HG02678 (cell line): ENCODE results near the gene LRRC30.
"Not testable (repeated sequence)": the region's sequence is repeated elsewhere in the genome, so short reads cannot be mapped to it uniquely, and the experiment has no call there.

Experiments
- ATAC-seq: cut with Tn5 transposase; IDR thresholded peaks from one replicate; pipeline ENCODE4 v1.9.1; 2021; ENCODE audit warnings: mild to moderate bottlenecking, moderate library complexity; ENCODE audit not compliant: unreplicated experiment

Gene LRRC30

DNA sequence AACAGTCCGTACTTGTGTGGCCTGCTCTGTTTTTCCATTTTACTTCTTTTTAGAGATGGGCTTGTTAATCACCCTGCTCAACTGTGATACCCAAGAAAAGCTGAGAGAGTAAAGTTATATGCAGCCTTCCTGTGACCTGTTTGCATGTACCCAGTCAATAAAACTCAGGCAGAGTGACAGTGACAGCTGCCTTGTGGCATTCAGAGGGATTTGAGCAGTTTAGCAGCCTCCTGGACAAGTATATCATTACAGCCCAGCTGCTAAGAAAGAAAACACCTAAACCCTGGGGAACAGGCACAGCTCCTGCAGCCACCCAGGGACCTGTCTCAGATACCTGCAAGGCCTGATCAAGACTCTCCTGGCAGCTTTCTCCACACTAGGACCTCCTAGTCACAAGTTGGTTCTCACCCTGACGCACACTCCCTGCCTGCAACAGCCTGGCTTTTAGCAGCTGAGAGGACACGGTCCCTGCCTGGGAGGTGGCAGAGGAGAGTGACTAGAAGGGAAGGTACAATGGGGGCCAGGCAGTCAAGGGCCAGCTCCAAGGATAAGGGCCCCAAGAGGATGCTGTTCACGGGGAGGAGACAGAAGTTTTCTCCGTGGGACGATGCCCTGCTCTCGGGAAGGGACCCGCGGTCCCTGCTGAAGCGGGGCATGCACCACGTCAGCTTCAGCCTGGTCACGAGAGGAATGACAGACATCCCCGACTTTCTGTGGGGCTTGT lies at the start of gene LRRC30:
TSS of gene LRRC30 (plus strand) at position 464 of the 724 bp plus-strand sequence. CDS start at position 514, 50 bp downstream.
- no peak for ATAC-seq

DNA sequence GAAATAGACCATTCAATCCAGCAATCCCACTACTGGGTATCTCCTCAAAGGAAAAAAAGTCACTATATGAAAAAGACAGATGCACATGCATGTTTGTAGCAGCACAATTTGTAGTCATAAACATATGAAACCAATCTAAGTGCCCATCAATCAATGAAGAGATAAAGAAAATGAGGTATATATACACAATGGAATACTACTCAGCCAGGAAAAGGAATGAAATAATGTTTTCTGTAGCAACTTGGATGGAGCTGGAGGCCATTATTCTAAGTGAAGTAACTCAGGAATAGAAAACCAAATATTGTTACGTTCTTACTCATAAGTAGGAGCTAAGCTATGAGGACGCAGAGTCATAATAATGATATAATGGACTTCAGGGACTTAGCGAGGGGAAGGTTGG lies 45.2 kb upstream of the LRRC30 start:
- ATAC-seq = no peak

DNA sequence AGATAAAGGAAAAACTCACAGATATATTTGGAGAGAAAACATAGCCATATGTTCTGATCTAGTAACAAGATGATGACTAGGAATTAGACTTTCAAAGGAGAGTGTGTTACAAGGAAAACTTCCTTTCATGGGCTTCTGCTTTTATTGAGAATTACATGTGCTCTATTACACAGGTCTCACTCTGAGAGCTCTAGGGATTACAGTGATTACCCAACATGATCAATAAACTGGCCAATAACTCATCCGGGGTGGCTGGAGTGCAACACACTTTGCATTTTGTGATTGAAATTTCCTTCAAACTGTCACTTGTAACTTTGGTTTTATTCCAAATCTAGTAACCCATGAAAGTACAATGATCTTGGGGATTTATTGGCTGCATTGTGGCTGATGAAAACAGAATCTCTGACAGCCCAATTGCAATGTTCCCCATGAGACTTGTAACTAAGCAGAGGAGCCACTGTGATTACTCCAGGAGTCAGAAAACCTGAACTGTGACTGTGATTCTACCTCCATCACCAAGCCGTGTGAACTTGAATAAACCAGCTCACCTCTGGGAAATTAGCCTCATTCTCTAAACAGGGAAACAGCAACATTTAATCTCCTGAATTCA lies 40.2 kb upstream of the LRRC30 start:
- no peak for ATAC-seq

DNA sequence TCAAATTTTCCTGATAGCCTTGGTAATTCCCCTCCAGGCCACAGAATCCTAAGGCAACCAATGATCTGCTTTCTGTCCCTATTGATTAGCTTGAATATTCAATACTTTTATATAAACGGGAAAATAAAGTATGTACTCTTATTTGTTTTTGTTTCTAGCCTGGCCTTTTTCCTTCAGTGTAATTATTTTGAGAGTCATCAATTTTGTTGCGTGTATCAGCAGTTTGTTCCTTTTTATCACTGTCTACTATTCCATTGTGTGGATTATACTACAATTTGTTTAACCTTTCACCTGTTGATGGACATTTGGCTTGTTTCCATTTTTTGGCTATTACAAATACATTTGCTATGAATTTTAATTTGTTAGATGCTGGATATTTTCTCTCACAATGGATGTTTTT lies 39.2 kb upstream of the LRRC30 start:
- no peak for ATAC-seq

DNA sequence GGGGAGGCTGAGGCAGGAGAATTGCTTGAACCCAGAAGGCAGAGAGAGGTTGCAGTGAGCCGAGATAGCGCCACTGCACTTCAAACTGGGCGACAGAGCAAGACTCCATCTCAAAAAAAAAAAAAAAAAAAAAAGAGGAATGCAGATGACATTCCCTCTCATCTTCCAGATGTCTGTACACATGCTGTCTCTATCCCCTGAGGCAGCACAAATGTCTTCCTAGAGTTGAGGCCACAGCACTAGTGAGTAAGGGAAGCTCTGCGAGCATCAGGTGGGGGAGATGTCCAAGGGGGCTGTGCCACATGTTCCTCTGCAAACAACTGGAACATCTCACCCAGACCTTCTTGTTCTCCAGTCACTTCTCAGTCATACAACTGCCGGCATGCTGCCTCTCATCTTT lies 35.6 kb upstream of the LRRC30 start:
- no peak for ATAC-seq

DNA sequence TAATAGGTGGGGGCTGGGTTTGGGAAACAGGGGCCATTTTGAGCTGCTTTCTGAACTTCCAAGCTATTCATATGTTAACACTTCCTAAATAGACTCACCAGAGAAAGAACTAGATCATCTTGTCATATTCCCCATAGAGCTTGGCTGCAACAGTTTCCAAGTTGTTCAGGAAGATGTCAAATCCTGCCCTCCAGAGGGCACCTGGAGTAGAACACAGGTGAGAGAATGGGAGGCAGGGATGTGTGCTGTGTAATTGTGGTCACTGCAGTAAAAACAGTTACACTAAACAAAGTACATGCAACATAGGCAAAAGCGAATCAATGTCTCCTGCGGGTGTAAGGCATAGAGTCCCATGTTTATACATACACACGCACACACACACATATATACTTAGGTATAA lies 34.5 kb upstream of the LRRC30 start:
- no peak for ATAC-seq

DNA sequence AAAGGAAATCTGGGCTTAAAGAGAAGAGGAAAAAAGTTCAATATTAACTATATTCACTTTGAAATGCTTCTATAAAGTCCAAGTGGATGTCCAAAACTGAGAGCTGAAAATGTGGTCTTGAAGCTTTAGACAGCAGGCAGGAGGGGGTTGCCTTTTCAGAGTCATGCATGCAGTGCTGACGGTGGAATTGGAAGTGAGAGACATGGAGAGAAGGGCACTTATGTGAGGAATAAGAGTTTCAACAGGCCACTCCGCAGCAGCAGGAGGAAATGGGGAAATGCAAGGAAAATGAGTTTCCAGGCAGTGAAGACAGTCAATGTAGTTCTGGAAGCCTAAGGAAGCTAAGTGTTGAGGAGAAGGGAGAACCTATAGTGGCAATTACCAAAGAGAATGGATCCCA lies 33.0 kb upstream of the LRRC30 start:
- no peak for ATAC-seq

DNA sequence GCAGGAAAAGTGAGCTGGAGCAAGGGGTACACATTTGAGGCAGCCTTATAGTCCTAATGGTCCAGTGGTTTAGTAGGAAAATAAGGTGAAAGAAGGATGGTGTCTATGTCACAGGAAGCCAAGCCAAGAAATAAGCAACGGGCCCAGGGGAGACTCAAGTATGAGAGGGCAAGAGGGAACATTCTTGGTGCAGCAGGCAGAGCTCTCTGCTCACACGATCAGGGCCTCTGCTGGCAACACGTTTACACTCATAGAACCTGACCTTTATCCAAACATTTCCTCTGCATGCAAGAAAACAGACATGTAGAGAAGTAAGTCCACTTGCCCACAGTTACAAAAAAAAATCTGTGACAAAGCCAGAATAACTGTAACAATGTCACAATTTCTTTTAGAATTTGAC lies 32.6 kb upstream of the LRRC30 start:
- no peak for ATAC-seq

DNA sequence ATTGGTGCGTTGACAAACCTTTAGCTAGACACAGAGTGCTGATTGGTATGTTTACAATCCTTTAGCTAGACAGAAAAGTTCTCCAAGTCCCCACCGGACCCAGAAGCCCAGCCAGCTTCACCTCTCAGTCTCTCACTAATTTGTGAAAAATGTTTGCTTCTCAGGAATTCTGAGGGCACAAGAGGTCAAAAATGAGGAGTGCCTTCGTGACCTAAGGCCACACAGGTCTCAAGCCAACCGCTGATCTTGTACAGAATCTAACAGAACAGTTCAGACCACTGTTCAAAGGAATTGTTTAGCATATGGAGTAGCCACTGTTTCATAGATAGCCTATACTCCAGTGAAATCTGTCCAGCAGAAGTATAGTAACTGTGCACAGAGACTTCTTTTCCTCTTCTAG lies 29.8 kb upstream of the LRRC30 start:
- no peak for ATAC-seq

DNA sequence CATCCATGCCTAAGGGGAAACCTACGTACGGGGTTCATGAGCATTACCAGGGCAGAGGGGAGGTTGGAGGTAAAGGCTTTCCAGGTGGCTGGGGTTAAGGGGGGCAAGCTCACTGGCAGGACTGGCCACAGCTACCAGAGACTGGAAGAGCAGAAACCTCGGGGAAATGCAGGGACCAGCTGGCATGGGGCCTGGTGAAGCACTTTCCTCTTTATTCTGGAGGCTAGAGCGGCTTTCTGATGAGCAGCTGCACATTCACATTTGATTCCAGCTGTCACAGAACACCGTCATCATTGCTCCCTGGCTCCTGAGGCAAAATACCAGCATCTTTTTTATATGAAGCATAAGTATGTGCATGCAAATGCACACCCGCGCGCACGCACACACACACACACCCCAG lies 28.7 kb upstream of the LRRC30 start:
- no peak for ATAC-seq

DNA sequence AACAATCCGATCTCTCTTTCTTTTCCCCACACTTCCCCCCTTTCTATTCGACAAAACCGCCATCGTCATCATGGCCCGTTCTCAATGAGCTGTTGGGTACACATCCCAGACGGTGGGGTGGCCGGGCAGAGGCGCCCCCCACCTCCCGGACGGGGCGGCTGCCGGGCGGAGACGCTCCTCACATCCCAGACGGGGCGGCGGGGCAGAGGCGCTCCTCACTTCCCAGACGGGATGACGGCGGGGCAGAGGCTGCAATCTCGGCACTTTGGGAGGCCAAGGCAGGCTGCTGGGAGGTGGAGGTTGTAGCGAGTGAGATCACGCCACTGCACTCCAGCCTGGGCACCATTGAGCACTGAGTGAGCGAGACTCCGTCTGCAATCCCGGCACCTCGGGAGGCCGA lies 27.3 kb upstream of the LRRC30 start:
- ATAC-seq = not testable (repeated sequence)

DNA sequence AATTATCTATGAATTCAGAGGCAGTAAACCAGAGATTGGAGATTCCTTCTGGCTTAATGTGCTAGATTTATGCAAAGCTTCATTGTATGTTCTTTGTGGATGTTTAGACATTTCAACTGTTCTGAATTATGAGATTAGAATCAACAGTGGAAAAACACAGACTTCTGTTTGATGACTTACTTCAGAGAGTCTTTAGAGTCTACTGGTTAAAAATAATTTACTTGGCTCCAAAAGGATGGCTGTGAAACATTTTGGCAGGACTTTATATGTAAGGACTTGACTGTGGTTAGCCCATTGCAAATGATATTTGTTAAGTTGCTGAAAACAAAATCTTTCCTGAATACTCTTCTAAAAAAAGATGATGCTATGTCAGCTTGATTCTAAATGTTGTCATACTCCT lies 25.5 kb upstream of the LRRC30 start:
- ATAC-seq = no peak

DNA sequence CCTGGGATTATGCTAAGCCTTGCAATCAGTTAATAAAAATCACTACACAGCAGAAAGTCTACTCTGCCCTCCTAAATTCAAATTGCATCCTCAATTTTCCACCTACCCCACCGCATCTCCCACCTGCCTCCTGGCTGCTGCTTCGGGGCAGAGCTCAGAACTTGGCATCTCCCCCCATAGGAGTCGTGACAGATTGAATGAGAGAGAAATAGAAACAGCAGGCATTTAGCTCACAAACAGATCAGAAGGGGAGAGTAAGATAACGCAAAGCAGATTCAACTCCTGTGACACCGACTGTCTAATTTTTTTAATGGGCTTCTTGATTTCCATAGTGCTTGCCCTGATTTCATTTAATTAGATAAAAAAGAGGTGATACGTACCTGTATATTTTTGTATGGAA lies 24.7 kb upstream of the LRRC30 start:
- ATAC-seq = no peak

DNA sequence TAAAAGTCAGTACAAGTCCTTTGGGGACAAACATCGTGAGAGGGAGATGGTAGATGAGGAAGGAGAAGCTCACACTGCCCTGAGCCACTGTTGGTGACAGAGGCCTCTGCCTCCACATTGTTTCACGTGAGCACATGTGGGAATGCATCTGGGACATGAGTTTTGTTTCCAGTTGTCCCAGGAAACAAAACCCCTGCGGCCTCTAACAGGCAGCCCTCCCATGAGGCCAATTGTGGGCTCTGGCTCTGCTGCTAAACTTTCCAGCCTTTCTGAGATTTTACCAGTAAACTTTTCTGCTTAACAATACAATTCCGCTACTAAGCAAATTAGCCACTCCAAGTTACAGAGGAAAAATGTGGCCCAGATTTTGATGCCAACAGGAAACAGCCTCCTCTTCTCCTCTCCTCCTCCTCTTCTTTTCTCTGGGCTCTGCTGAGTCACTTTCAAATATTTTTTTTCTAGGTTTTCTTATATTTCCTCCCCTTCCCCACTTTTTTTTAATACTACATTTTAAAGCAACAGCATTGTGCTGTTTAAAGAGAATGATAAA lies 23.4 kb upstream of the LRRC30 start:
- ATAC-seq = no peak

DNA sequence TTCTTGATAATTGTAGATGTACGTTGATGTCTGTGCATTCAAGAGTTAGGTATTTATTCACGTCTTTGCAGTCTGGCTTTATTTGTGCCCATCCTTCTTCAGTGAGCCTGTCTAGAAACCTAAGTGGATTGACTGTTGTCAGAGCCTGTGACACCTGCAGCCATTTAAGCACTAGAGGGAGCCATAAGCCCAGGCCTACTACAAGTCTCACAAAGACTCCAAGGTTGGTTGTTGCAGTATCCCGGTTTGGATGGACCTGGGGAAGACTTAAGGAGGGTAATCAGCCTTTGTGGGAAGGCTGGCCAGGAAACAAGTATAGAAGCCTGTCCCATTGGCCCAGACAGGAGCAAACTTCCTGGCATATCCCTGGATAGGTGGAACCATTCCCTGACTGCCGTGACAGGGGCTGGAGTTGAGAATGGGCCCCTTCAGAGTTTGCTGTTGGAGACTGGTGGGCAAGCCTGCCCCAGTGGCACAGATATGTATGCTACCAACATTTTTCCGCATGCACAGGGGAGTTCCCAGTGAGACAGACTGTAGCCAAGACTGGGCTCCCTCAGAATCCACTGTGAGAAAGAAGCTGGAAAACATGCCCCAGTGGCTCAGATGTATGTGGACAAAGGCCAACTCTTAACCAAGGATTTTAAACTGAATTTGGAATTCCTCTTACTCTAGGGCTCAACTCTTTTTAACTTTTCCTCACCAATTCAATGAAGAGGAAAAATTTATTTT lies 9.3 kb upstream of the LRRC30 start:
- no peak for ATAC-seq

DNA sequence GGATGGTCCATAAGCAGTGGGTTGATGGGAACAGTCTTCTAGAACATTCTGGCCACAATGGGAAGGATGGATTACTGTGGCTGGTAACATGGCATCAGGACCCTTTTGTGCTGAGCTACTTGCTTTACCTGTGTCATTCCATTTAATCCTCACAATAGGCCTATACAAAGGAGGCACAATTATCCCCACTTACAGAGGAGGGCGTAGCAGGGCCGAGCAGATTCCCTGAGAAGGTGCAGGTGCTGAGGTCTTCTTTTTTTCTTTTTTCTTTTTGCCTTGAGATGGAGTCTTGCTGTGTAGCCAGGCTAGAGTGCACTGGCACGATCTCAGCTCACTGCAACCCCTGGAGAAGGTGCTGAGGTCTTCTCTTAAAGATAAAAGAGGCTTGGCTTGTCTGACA lies 6.7 kb upstream of the LRRC30 start:
- no peak for ATAC-seq

DNA sequence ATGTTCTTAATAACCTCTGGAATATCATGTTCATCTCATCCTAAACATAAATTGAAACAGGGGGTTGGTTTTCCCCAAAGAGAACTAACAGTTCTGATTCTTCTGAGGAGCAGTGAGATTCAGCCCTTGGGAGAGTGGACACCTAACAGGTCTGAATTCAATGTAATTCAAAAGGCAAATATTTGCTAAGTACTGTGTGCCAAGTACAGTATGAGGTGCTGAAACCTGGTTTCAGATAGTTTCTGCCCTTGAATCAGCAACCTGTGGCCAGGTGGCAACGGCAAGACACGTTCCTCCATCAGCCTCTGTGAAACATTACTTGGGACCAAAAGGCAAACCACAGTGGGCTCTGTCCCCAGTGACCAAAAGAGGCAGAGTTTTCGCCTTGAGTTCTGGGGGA lies 1.3 kb downstream of the LRRC30 start:
- ATAC-seq = no peak

DNA sequence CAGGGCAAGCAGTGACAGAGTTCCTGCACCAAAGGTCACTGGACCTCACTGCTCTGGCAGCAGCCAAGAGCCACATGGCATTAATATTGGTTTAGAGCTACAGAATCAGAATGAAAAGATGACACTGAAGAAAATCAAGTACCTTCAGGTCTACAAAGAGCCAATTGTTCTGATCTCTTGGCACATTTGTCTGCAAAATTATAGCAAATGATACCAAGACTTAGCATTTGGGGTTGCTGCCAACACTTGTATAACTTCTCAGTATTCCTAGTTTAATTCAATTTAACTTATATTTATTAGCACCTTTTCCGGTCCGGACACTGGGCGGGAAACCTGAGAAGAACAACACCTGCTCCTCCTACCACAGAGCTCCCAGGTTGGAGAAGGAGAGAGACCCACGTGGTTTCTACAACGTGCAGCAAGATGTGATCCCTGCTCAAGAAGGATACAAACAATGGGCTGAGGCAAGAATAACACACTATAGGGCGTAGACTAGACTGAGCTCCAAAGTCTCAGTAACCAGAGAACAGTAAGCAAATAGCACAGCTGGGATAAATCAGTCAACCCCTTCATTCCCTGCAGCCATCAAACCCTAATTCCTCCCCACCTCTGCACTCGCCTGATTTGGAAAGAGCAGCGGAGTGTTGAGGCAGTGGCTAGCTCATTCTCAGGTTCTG lies 2.4 kb downstream of the LRRC30 start:
- no peak for ATAC-seq

DNA sequence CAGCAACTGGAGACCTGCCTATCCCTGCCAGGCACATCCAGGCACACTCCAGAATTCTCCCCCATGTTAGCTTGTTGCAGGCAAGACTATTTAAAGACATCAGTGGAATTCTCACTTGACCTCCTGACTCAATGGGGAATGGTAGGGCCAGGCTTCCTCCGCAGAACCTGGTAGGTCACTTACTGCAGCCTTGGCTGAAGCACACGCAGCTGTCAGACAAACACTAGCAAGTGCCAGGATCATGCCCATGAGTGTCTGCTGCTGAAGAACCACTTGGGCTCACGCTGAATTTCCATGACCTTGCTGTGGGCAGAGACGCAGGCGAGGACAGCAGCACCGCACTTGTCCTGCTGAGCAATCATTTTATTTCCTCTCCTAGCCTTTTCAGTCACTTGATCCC lies 3.2 kb downstream of the LRRC30 start:
- no peak for ATAC-seq

DNA sequence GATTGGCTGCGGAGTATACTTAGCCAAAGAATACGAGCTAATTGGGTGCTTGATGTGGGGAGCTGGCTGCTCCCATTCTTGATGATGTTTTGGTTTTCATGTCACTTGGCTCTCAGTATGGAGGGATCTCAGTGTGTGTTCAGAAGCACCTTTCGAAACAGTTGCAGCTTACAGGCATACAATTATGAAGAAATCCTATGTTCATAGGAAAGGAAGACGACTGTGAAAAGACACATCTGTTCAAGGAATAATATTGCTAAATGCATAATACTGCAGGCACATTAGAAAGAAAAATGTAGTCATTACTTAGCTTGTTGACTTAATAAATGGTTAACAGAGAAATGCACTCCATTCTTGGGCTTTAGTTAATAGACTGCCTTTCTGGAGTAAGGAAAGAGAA lies 4.1 kb downstream of the LRRC30 start:
- ATAC-seq = no peak

DNA sequence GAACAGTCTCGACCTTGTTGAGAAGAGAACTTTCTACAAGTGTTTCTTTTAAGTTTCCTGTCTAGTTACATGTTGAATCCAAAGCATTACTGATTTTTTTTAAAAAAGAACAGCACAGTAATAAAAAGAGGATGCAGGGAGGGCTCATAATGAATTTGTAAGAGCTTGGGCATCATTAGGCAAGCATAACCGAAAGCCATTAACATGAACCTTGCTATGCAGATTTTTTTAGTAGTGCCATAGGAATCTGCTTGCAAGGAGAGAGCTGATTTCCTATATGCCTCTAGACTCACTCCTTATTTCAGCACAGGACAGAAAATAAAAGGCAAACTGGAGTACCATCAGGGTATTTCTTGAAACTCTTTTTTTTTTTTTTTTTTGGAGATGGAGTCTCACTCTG lies 5.2 kb downstream of the LRRC30 start:
- no peak for ATAC-seq
